Chondrocyte (in vitro differentiated cells): ENCODE data around the gene PCDH12. TPM values are rescaled to one million over a fixed set of nuclear protein-coding genes. Genes with fewer than 3 reads are reported as not detected.
A peak's percentile ranks its signal among the peaks of the same experiment; 100 is the strongest.

Experiments used
- DNase-seq: peaks from one replicate; pipeline ENCODE4 v3.0.0; 2021; ENCODE audit warnings: mixed read lengths, low spot score
- H3K27ac Mint-ChIP-seq: one replicate; pipeline ENCODE4 v1.8.0; 2021; ENCODE audit warnings: mild to moderate bottlenecking, moderate library complexity, mixed read lengths; ENCODE audit not compliant: unreplicated experiment
- H3K27me3 Mint-ChIP-seq: 2 replicates; pipeline ENCODE4 v1.8.0; 2021; ENCODE audit warnings: low read depth, mixed read lengths
- H3K36me3 Mint-ChIP-seq: 2 replicates; pipeline ENCODE4 v1.8.0; 2021; ENCODE audit warnings: low read depth, mixed read lengths
- H3K4me1 Mint-ChIP-seq: 2 replicates; pipeline ENCODE4 v1.8.0; 2021; ENCODE audit warnings: low read depth, mild to moderate bottlenecking, mixed read lengths
- H3K4me3 Mint-ChIP-seq: one replicate; pipeline ENCODE4 v1.8.0; 2021; ENCODE audit warnings: mild to moderate bottlenecking, moderate library complexity, mixed read lengths; ENCODE audit not compliant: unreplicated experiment
- H3K9me3 Mint-ChIP-seq: 2 replicates; pipeline ENCODE4 v1.8.0; 2021; ENCODE audit warnings: low read depth, mixed read lengths
- total RNA-seq: library from RNA; stranded (reverse); gene quantifications from 3 replicates; pipeline ENCODE4 v1.2.1, GENCODE V29; 2021
- TF ChIP-seq, protein P1 (sequence below): fragments of 200-600 bp; sonication (generic); IDR thresholded peaks from 2 replicates; pipeline ENCODE4 v1.5.0; 2021; ENCODE audit warnings: antibody characterized with exemption, mild to moderate bottlenecking, moderate library complexity

Gene PCDH12
- total RNA-seq, 1 donor from 2014 or later, result 0.02 TPM

DNA sequence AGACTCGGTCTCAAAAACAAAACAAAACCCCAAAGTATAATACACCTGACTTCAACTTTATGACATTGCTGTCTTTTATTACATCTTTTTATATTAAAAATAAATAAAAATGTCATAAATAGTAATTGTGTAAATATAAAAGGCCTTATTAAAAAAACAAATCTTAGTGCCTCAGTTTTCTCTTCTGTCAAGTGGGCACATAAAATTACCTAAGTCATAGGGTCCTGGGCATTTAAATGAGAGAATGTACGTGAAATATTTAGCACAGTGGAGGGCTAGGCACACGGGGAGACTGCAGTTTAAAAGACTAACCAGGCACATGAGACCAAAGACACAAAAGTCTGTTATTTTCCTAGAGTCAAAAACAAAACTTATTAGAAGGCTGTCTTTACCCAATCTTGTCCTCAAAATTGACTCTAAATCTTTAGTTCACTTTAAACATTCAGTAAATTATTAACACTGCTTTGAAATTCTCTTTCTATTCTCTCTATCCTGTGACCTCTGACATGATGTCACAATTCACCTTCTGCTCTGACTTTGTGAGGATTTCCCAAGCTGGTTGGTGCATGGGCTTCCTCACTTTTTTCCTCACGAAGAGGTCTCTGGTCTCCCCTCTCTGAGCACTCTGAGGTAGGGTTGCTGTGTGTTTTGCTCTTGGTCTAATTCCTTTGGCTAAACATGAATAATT lies 8.4 kb upstream of the PCDH12 start:
- H3K27me3 Mint-ChIP-seq, result no peaks in the 10 kb centered on the region
- no peaks in the 10 kb centered on the region for H3K9me3 Mint-ChIP-seq
- peaks cover 19% of the 10 kb centered on the region for H3K4me1 Mint-ChIP-seq
- no peaks in the 10 kb centered on the region for H3K36me3 Mint-ChIP-seq
- no peak overlapping the region for H3K4me3 Mint-ChIP-seq
- no peak for DNase-seq
- TF ChIP-seq, protein P1, sequence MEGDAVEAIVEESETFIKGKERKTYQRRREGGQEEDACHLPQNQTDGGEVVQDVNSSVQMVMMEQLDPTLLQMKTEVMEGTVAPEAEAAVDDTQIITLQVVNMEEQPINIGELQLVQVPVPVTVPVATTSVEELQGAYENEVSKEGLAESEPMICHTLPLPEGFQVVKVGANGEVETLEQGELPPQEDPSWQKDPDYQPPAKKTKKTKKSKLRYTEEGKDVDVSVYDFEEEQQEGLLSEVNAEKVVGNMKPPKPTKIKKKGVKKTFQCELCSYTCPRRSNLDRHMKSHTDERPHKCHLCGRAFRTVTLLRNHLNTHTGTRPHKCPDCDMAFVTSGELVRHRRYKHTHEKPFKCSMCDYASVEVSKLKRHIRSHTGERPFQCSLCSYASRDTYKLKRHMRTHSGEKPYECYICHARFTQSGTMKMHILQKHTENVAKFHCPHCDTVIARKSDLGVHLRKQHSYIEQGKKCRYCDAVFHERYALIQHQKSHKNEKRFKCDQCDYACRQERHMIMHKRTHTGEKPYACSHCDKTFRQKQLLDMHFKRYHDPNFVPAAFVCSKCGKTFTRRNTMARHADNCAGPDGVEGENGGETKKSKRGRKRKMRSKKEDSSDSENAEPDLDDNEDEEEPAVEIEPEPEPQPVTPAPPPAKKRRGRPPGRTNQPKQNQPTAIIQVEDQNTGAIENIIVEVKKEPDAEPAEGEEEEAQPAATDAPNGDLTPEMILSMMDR, result no peak
- H3K27ac Mint-ChIP-seq, result no peak overlapping the region

DNA sequence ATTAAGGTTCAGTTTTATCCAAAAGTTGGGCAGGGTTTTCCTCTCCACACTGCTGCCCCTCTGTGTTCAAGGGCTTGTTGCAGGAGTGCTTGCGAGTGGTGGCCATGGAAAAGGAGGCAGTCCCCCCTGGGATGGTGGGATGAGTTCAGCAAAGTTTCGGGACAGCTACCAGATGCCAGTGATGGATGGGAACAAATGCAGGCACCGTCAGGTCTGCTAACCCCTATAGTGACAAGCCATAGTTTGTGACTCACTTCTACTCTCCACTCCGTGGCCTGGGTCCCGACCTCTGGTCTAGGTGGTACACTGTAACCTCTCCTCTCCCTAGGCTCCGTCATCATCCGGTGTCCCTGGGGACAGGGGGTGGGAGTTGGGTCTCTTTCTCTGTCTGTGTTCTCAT lies 7.1 kb upstream of the PCDH12 start:
- H3K4me1 Mint-ChIP-seq, result peaks cover 18% of the 10 kb centered on the region
- H3K36me3 Mint-ChIP-seq, result no peaks in the 10 kb centered on the region
- no peak for DNase-seq
- no peak overlapping the region for H3K27ac Mint-ChIP-seq
- H3K9me3 Mint-ChIP-seq, result no peaks in the 10 kb centered on the region
- H3K4me3 Mint-ChIP-seq, result no peak overlapping the region
- TF ChIP-seq, protein P1, result no peak
- H3K27me3 Mint-ChIP-seq, result no peaks in the 10 kb centered on the region

DNA sequence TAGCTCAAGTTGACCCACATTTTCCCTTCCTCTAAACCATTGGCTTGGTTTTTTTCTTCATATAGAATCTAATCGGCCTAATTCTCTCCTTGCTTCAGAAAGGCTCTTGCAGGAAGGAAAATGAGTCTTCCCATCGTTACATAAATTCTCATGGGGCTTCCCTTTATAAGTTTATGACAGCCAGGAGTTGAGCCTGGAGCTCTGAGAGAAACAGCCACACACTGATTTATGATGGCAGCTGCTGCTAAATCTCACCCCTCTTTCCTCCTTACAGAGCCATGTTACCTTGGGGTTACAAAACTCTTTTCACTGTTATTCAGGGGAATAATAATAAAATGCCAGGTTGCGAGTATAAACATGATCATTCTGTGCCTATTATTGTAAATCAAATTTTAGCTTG lies 5.7 kb upstream of the PCDH12 start:
- no peak overlapping the region for H3K27ac Mint-ChIP-seq
- no peak overlapping the region for H3K4me3 Mint-ChIP-seq
- peaks cover 11% of the 10 kb centered on the region for H3K4me1 Mint-ChIP-seq
- no peaks in the 10 kb centered on the region for H3K36me3 Mint-ChIP-seq
- no peaks in the 10 kb centered on the region for H3K27me3 Mint-ChIP-seq
- no peaks in the 10 kb centered on the region for H3K9me3 Mint-ChIP-seq
- no peak for DNase-seq
- TF ChIP-seq, protein P1, result no peak

DNA sequence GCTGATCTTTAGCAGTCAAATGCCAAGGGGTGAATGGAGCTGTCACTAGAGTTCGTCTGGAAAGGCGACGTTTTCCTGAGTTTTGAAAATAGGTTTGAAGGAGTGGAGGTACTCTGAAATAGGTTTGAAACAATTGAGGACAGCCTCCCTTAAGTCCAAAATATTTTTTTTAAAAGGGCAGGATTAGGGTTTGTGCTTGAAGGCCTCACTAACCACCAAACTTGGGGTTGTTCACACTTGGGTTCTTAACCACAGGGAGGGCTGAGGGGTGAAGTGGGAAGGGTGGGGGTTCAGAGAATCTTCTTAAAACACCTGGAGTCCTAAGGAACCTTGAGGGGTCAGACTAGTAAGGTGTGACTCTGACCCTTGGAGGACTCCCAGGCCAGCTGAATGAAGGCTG lies 3.5 kb upstream of the PCDH12 start:
- H3K4me1 Mint-ChIP-seq, result peaks cover 6% of the 10 kb centered on the region
- no peak for DNase-seq
- no peak overlapping the region for H3K27ac Mint-ChIP-seq
- no peaks in the 10 kb centered on the region for H3K36me3 Mint-ChIP-seq
- no peaks in the 10 kb centered on the region for H3K9me3 Mint-ChIP-seq
- TF ChIP-seq, protein P1, result no peak
- no peak overlapping the region for H3K4me3 Mint-ChIP-seq
- no peaks in the 10 kb centered on the region for H3K27me3 Mint-ChIP-seq

DNA sequence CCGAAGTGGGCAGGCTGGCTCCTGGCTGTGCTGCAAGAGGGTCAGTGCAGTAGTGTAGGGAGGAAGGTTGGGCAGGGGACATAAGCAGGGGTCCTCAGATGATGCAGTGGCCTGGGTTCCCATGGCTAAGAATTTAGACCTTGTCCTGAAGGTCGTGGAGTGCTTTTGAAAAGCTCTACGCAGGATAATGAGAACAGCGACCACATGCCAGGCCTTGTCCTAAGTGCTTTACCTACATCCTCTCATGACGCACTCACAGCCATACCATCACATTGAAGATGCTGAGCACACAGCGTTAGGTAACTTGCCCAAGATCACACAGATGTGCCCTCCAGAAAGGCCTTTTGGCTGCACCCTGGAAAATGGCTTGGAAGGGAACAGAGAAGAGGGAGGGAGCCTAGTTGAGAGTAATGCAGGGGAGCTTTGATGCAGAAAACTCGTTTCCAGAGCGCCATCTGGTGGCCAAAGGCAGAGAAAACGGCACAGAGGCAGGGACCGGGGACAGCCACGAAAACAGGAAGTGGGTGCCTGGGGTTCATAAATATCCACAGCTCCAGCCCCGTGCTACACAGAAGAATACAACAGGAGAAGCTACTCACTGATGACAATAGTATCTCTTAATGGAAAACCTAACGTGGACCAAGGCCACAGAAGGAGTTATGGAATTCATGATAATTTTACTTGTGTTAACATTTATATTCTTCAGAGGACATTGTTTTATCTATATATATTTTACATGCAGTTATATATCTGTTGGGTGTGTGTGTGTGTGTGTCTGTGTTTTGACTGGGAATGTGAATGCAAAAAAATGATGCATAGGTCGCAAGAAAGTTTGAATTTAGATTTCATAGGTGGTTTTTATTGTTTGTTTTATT lies 2.7 kb upstream of the PCDH12 start:
- no peaks in the 10 kb centered on the region for H3K9me3 Mint-ChIP-seq
- H3K4me1 Mint-ChIP-seq, result peaks cover 6% of the 10 kb centered on the region
- no peaks in the 10 kb centered on the region for H3K36me3 Mint-ChIP-seq
- TF ChIP-seq, protein P1, result peak; percentile 94
- no peak for DNase-seq
- no peak overlapping the region for H3K4me3 Mint-ChIP-seq
- no peaks in the 10 kb centered on the region for H3K27me3 Mint-ChIP-seq
- H3K27ac Mint-ChIP-seq, result no peak overlapping the region
